ENCODE results near the gene PCDHGA4. TPM values are rescaled to one million over a fixed set of nuclear protein-coding genes. Genes with fewer than 3 reads are reported as not detected.
"Not testable (repeated sequence)": the region's sequence is repeated elsewhere in the genome, so short reads cannot be mapped to it uniquely, and the experiment has no call there.

PCDHGA4 gene
- total RNA-seq, 1 experiment from 2014 or later, result 0.07 TPM

GRCh38 chr5:141342773-141343172 lies 12.0 kb upstream of the PCDHGA4 start:
- H3K4me1 Mint-ChIP-seq (ENCODE audit: low read depth, unreplicated experiment), result no peaks in the 10 kb centered on the region
- TF ChIP-seq CTCF (IDR thresholded peaks at IDR 0.05; ENCODE audit: unreplicated experiment), result no peak
- intact Hi-C loops (cut with micrococcal nuclease; ENCODE audit: unreplicated experiment), result no loop called here

GRCh38 chr5:141343242-141343952 lies 11.4 kb upstream of the PCDHGA4 start, which contains the start of gene PCDHGA3:
TSS of gene PCDHGA3 (plus strand) at chr5:141343829. CDS start at chr5:141344034, 205 bp downstream.
- intact Hi-C loops (cut with micrococcal nuclease; ENCODE audit: unreplicated experiment), result no loop called here
- Mint-ChIP-seq H3K4me1 (ENCODE audit: low read depth, unreplicated experiment) (no peaks in the 10 kb centered on the region), H3K4me3 (ENCODE audit: low read depth, unreplicated experiment) (no peak within 1 kb of the TSS), H3K36me3 (ENCODE audit: insufficient read depth, unreplicated experiment) (no peaks in the 10 kb centered on the region), H3K27me3 (ENCODE audit: unreplicated experiment) (no peaks in the 10 kb centered on the region), H3K9me3 (ENCODE audit: low read depth, unreplicated experiment) (peaks cover 23% of the 10 kb centered on the region), H3K27ac (ENCODE audit: unreplicated experiment) (no peak within 1 kb of the TSS)
- CTCF ChIA-PET, result no interaction called here
- DNase-seq, result no peak
- TF ChIP-seq CTCF (IDR thresholded peaks at IDR 0.05; ENCODE audit: unreplicated experiment), result no peak
- no TSS peak for BruUV-seq (replicated peaks)

More at GRCh38 chr5:141342773-141343172, 12.0 kb upstream of the PCDHGA4 start:
- no peak for DNase-seq
- H3K27ac Mint-ChIP-seq (ENCODE audit: unreplicated experiment), result no peak overlapping the region
- H3K36me3 Mint-ChIP-seq (ENCODE audit: insufficient read depth, unreplicated experiment), result no peaks in the 10 kb centered on the region
- peaks cover 27% of the 10 kb centered on the region for H3K9me3 Mint-ChIP-seq (ENCODE audit: low read depth, unreplicated experiment)
- BruUV-seq (replicated peaks), result no TSS peak
- CTCF ChIA-PET, result no interaction called here
- H3K4me3 Mint-ChIP-seq (ENCODE audit: low read depth, unreplicated experiment), result no peak overlapping the region
- H3K27me3 Mint-ChIP-seq (ENCODE audit: unreplicated experiment), result no peaks in the 10 kb centered on the region

- no peak for TF ChIP-seq CTCF (IDR thresholded peaks at IDR 0.05; ENCODE audit: unreplicated experiment)
- Mint-ChIP-seq H3K4me3 (ENCODE audit: low read depth, unreplicated experiment) (no peak overlapping the region), H3K27ac (ENCODE audit: unreplicated experiment) (no peak overlapping the region), H3K36me3 (ENCODE audit: insufficient read depth, unreplicated experiment) (no peaks in the 10 kb centered on the region), H3K27me3 (ENCODE audit: unreplicated experiment) (no peaks in the 10 kb centered on the region), H3K9me3 (ENCODE audit: low read depth, unreplicated experiment) (peaks cover 19% of the 10 kb centered on the region), H3K4me1 (ENCODE audit: low read depth, unreplicated experiment) (no peaks in the 10 kb centered on the region)
- no TSS peak for BruUV-seq (replicated peaks)
- intact Hi-C loops (cut with micrococcal nuclease; ENCODE audit: unreplicated experiment), result no loop called here
- CTCF ChIA-PET, result no interaction called here
- no peak for DNase-seq
These were observed 10.8 kb upstream of the PCDHGA4 start for GRCh38 chr5:141343953-141344463.

GRCh38 chr5:141345327-141345726 lies 9.5 kb upstream of the PCDHGA4 start:
- no TSS peak for BruUV-seq (replicated peaks)

GRCh38 chr5:141346017-141346416 lies 8.8 kb upstream of the PCDHGA4 start:
- BruUV-seq (replicated peaks); CTCF ChIA-PET; DNase-seq; H3K27ac Mint-ChIP-seq (ENCODE audit: unreplicated experiment); H3K4me3 Mint-ChIP-seq (ENCODE audit: low read depth, unreplicated experiment); H3K36me3 Mint-ChIP-seq (ENCODE audit: insufficient read depth, unreplicated experiment); H3K4me1 Mint-ChIP-seq (ENCODE audit: low read depth, unreplicated experiment); H3K27me3 Mint-ChIP-seq (ENCODE audit: unreplicated experiment); intact Hi-C loops (cut with micrococcal nuclease; ENCODE audit: unreplicated experiment): not testable (repeated sequence)
- H3K9me3 Mint-ChIP-seq (ENCODE audit: low read depth, unreplicated experiment), result peaks cover 19% of the 10 kb centered on the region

More at GRCh38 chr5:141345327-141345726, 9.5 kb upstream of the PCDHGA4 start:
- Mint-ChIP-seq H3K27me3 (ENCODE audit: unreplicated experiment) (no peaks in the 10 kb centered on the region), H3K27ac (ENCODE audit: unreplicated experiment) (no peak overlapping the region), H3K9me3 (ENCODE audit: low read depth, unreplicated experiment) (peaks cover 19% of the 10 kb centered on the region), H3K4me3 (ENCODE audit: low read depth, unreplicated experiment) (no peak overlapping the region), H3K4me1 (ENCODE audit: low read depth, unreplicated experiment) (no peaks in the 10 kb centered on the region), H3K36me3 (ENCODE audit: insufficient read depth, unreplicated experiment) (peaks cover 3% of the 10 kb centered on the region)
- CTCF ChIA-PET, result no interaction called here
- no peak for DNase-seq
- intact Hi-C loops (cut with micrococcal nuclease; ENCODE audit: unreplicated experiment), result no loop called here
- no peak for TF ChIP-seq CTCF (IDR thresholded peaks at IDR 0.05; ENCODE audit: unreplicated experiment)
